ENCODE data around the gene AMIGO3. TPM values are rescaled to one million over a fixed set of nuclear protein-coding genes. Genes with fewer than 3 reads are reported as not detected.
A peak's percentile ranks its signal among the peaks of the same experiment; 100 is the strongest.

Gene AMIGO3
- total and polyA plus RNA-seq, 2 donors (not counting 1 experiment from before 2014, with no cell fraction given): 11.1 TPM; not detected in 1

DNA sequence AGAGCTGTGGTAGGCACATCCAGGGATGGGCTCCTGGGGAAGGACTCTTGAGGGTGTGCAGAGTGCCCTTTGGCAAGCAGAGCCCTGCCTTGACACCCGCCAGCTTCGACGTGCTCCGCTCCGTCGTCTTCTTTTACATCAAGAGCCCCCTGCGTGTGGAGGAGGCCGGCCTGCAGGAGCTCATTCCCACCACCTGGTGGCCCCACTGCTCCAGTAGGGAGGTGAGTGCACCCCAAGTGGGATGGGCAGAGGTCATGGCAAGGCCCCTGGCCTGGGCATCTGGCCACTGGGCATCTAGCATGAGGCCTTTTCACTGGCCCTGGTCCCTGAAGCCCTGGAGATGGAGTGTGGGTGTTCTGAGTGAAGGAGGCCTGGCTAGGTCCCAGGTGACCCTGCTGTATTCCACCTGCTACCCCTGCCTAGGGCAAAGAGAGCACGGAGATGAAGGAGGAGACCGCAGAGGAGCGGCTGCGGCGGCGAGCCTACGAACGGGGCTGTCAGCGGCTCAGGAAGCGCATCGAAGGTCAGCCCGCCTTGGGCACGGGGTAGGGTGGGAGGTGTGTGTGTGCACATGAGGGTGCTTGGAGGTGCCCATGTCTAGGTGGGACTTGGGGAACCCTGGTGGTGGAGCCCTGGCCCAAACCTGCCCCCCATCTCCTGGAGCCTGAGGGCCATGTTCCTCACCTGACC lies 18.0 kb downstream of the AMIGO3 start:
- no peak for DNase-seq
- Histone ChIP-seq H2AFZ (ENCODE audit: insufficient read depth, low read depth, low read length, poor library complexity, severe bottlenecking) (no peak overlapping the region), H3K4me3 (ENCODE audit: control extremely low read depth in 1 of 5, extremely low read depth in 1 of 5, insufficient read depth in 1 of 5, low read depth in 2 of 5, low read length in 4 of 5) (no peak overlapping the region), H4K20me1 (ENCODE audit: control insufficient read depth, insufficient read depth, low read length, poor library complexity, severe bottlenecking) (no peaks in the 10 kb centered on the region), H3K27ac (ENCODE audit: low read length in 2 of 2) (no peak overlapping the region), H3K4me1 (ENCODE audit: control insufficient read depth in 2 of 2, insufficient read depth in 2 of 2, low read length in 2 of 2) (no peaks in the 10 kb centered on the region), H3K27me3 (replicated peaks in 1 of 4; ENCODE audit: control extremely low read depth in 1 of 4, control insufficient read depth in 3 of 4, insufficient read depth in 4 of 4, low read length in 3 of 4) (no peaks in the 10 kb centered on the region), H3K4me2 (replicated peaks; ENCODE audit: low read depth, low read length, poor library complexity, severe bottlenecking) (no peak overlapping the region), H3K36me3 (replicated peaks in 1 of 2; ENCODE audit: control extremely low read depth in 1 of 2, control insufficient read depth in 1 of 2, extremely low read depth in 1 of 2, insufficient read depth in 2 of 2, low read length in 1 of 2) (peaks cover 0 to 52% of the 10 kb centered on the region in 2 experiments), H3K9me3 (ENCODE audit: control extremely low read depth in 1 of 3, control insufficient read depth in 2 of 3, insufficient read depth in 1 of 3, low read length in 2 of 3) (peaks cover 0 to 3% (median 0%) of the 10 kb centered on the region in 3 donors), H3K9ac (ENCODE audit: low read length) (no peak overlapping the region), H3K79me2 (ENCODE audit: control insufficient read depth, insufficient read depth, low read length) (no peaks in the 10 kb centered on the region)
- no peak overlapping the region for H3K4me3 Mint-ChIP-seq
- no peak for TF ChIP-seq EZH2 (IDR thresholded peaks at IDR 0.05; ENCODE audit: borderline replicate concordance, insufficient read depth, low read depth, low read length, poor library complexity, severe bottlenecking)
- TF ChIP-seq, protein P1, sequence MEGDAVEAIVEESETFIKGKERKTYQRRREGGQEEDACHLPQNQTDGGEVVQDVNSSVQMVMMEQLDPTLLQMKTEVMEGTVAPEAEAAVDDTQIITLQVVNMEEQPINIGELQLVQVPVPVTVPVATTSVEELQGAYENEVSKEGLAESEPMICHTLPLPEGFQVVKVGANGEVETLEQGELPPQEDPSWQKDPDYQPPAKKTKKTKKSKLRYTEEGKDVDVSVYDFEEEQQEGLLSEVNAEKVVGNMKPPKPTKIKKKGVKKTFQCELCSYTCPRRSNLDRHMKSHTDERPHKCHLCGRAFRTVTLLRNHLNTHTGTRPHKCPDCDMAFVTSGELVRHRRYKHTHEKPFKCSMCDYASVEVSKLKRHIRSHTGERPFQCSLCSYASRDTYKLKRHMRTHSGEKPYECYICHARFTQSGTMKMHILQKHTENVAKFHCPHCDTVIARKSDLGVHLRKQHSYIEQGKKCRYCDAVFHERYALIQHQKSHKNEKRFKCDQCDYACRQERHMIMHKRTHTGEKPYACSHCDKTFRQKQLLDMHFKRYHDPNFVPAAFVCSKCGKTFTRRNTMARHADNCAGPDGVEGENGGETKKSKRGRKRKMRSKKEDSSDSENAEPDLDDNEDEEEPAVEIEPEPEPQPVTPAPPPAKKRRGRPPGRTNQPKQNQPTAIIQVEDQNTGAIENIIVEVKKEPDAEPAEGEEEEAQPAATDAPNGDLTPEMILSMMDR (IDR thresholded peaks at IDR 0.05): peak; percentile 26
- ChIA-PET CTCF (interaction anchor here (0.6 to 5.0 kb wide), 6 partner anchors 20 to 223 kb away, joined by 3 to 40 read pairs (median 3); no protein-coding TSS in a partner anchor), POLR2A (interaction anchor here (0.6 kb wide), 1 partner anchor 17 kb away, joined by 3 read pairs; no protein-coding TSS in a partner anchor)
- H3K27me3 Mint-ChIP-seq: no peaks in the 10 kb centered on the region
- peaks cover 4% of the 10 kb centered on the region for H3K4me1 Mint-ChIP-seq
- 91% methylated on average over 14 of the region's 21 CpGs for WGBS (ENCODE audit: insufficient coverage)
- intact Hi-C loops (cut with micrococcal nuclease): no loop called here
- no peak for ATAC-seq (ENCODE audit: low read depth)
- no peaks in the 10 kb centered on the region for H3K9me3 Mint-ChIP-seq (ENCODE audit: insufficient read depth)
- H3K27ac Mint-ChIP-seq: no peak overlapping the region

DNA sequence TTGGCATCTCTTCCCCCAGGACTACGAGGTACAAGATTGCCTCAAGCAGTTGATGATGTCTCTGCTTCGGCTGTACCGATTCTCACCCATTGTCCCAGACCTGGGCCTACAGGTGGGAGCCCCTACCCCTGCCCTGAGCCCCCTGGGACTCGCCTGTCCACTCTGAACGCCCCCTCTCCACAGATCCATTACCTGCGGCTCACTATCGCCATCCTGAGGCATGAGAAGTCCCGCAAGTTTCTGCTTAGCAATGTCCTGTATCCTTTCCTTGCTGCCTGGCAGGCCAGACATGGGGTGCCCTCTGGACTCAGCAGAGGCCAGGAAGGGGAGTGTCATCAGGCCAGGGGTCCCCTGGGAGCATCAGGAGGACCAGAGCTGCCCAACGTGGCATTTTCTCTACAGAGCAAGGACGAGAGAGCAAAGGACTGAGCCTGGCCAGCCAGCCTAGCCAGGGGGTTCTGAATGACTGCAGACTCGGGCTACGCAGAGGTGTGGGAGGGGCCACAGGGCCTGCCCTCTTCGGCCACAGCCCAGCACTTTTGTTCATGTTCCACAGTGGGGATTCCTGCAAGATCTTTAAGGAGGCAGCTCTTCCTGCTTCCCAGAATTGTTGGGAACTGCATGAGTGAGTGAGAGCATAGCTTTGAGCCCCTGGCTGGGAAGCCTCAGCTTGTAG lies 18.9 kb downstream of the AMIGO3 start:
- DNase-seq (no peak), ATAC-seq (ENCODE audit: low read depth) (no peak)
- Histone ChIP-seq H3K27me3 (replicated peaks in 1 of 4; ENCODE audit: control extremely low read depth in 1 of 4, control insufficient read depth in 3 of 4, insufficient read depth in 4 of 4, low read length in 3 of 4) (no peaks in the 10 kb centered on the region), H3K4me1 (ENCODE audit: control insufficient read depth in 2 of 2, insufficient read depth in 2 of 2, low read length in 2 of 2) (no peaks in the 10 kb centered on the region), H3K9ac (ENCODE audit: low read length) (no peak overlapping the region), H3K4me2 (replicated peaks; ENCODE audit: low read depth, low read length, poor library complexity, severe bottlenecking) (no peak overlapping the region), H3K27ac (ENCODE audit: low read length in 2 of 2) (no peak overlapping the region), H3K79me2 (ENCODE audit: control insufficient read depth, insufficient read depth, low read length) (no peaks in the 10 kb centered on the region), H3K4me3 (ENCODE audit: control extremely low read depth in 1 of 5, extremely low read depth in 1 of 5, insufficient read depth in 1 of 5, low read depth in 2 of 5, low read length in 4 of 5) (no peak overlapping the region), H3K9me3 (ENCODE audit: control extremely low read depth in 1 of 3, control insufficient read depth in 2 of 3, insufficient read depth in 1 of 3, low read length in 2 of 3) (peaks cover 0 to 3% (median 0%) of the 10 kb centered on the region in 3 donors), H2AFZ (ENCODE audit: insufficient read depth, low read depth, low read length, poor library complexity, severe bottlenecking) (no peak overlapping the region), H3K36me3 (replicated peaks in 1 of 2; ENCODE audit: control extremely low read depth in 1 of 2, control insufficient read depth in 1 of 2, extremely low read depth in 1 of 2, insufficient read depth in 2 of 2, low read length in 1 of 2) (peaks cover 0 to 44% of the 10 kb centered on the region in 2 experiments), H4K20me1 (ENCODE audit: control insufficient read depth, insufficient read depth, low read length, poor library complexity, severe bottlenecking) (no peaks in the 10 kb centered on the region)
- CTCF ChIA-PET: interaction anchor here (1.0 to 5.0 kb wide), 4 partner anchors 21 to 161 kb away, joined by 3 to 40 read pairs (median 6); no protein-coding TSS in a partner anchor
- intact Hi-C loops (cut with micrococcal nuclease): no loop called here
- no peak overlapping the region for H3K27ac Mint-ChIP-seq
- TF ChIP-seq, protein P1 (IDR thresholded peaks at IDR 0.05): no peak
- no peak overlapping the region for H3K4me3 Mint-ChIP-seq
- H3K27me3 Mint-ChIP-seq: no peaks in the 10 kb centered on the region
- WGBS (ENCODE audit: insufficient coverage): 91% methylated on average over 13 of the region's 13 CpGs
- H3K9me3 Mint-ChIP-seq (ENCODE audit: insufficient read depth): no peaks in the 10 kb centered on the region
- POLR2A ChIA-PET: no interaction called here
- H3K4me1 Mint-ChIP-seq: peaks cover 4% of the 10 kb centered on the region

All from B cell (primary cell).